IMR-90 (cell line): ENCODE measurements around the gene IL17REL. TPM values are rescaled to one million over a fixed set of nuclear protein-coding genes. Genes with fewer than 3 reads are reported as not detected.

Source experiments
- ATAC-seq: fragments of 200-7000 bp; cut with Tn5 transposase; 2 replicates; pipeline ENCODE4 v1.9.1; 2020; ENCODE audit warnings: low read depth, mild to moderate bottlenecking, moderate library complexity
- BruUV-seq: library from RNA; stranded (reverse); fragments of 400-500 nt; replicated peaks from 2 replicates; lab custom pipeline; 2021; lab: Mats Ljungman, UMichigan
- CTCF ChIA-PET: fragments of 300-600 bp; formaldehyde crosslinking; extraction: SDS; loops from one replicate; lab custom pipeline; 2021; ENCODE audit warnings: antibody characterized with exemption; lab: Yijun Ruan, JAX
- POLR2A ChIA-PET: fragments of 300-600 bp; sonication (Branson Sonifier 250); formaldehyde crosslinking; loops from one replicate; lab custom pipeline; 2022; ENCODE audit warnings: antibody characterized with exemption; ENCODE audit not compliant: unreplicated experiment; lab: Charles Lee
- DNase-seq: peaks from one replicate; pipeline ENCODE4 v3.0.0; 2013
- H2AFZ ChIP-seq: replicated peaks from 2 replicates; pipeline ENCODE3; 2013; ENCODE audit warnings: low read length, mild to moderate bottlenecking; ENCODE audit not compliant: poor library complexity
- H2AK5ac ChIP-seq: 2 replicates; pipeline ENCODE4 v1.6.1; 2013; ENCODE audit warnings: low read depth, low read length, inconsistent platforms
- H2AK9ac ChIP-seq: replicated peaks from 2 replicates; pipeline ENCODE3; 2013; ENCODE audit warnings: mild to moderate bottlenecking, low read depth, low read length, moderate library complexity; ENCODE audit not compliant: poor library complexity
- H2BK120ac ChIP-seq: 2 replicates; pipeline ENCODE4 v1.6.1; 2013; ENCODE audit warnings: low read depth, low read length, inconsistent platforms
- H2BK15ac ChIP-seq: 3 replicates; pipeline ENCODE4 v1.6.1; 2013; ENCODE audit warnings: low read depth, low read length, inconsistent platforms
- H2BK20ac ChIP-seq: 2 replicates; pipeline ENCODE4 v1.6.1; 2013; ENCODE audit warnings: low read depth, mild to moderate bottlenecking, inconsistent platforms, low read length, moderate library complexity
- H2BK5ac ChIP-seq: 2 replicates; pipeline ENCODE4 v1.6.1; 2013; ENCODE audit warnings: mild to moderate bottlenecking, low read depth, low read length, inconsistent platforms; ENCODE audit not compliant: poor library complexity, severe bottlenecking
- H3K14ac ChIP-seq: replicated peaks from 2 replicates; pipeline ENCODE4 v1.6.1; 2013; ENCODE audit warnings: low read depth, low read length, inconsistent platforms
- H3K18ac ChIP-seq: 2 replicates; pipeline ENCODE4 v1.6.1; 2013; ENCODE audit warnings: low read depth, low read length, control low read depth
- H3K23ac ChIP-seq: 2 replicates; pipeline ENCODE4 v1.6.1; 2013; ENCODE audit warnings: low read depth, low read length, inconsistent platforms
- H3K27ac ChIP-seq: 2 replicates; pipeline ENCODE4 v1.5.1; 2013; ENCODE audit warnings: mild to moderate bottlenecking, control low read depth, low read length; ENCODE audit not compliant: insufficient read depth
- H3K27me3 ChIP-seq: 2 replicates; pipeline ENCODE4 v1.6.1; 2013; ENCODE audit warnings: low read length; ENCODE audit not compliant: control insufficient read depth, insufficient read depth
- H3K36me3 ChIP-seq: 2 replicates; pipeline ENCODE4 v1.6.1; 2013; ENCODE audit warnings: low read length, mixed read lengths; ENCODE audit not compliant: control insufficient read depth, insufficient read depth
- H3K4ac ChIP-seq: 2 replicates; pipeline ENCODE4 v1.6.1; 2013; ENCODE audit warnings: low read depth, low read length, inconsistent platforms
- H3K4me1 ChIP-seq: 2 replicates; pipeline ENCODE4 v1.6.1; 2013; ENCODE audit warnings: low read length, mixed read lengths; ENCODE audit not compliant: control insufficient read depth, insufficient read depth
- H3K4me2 ChIP-seq: 2 replicates; pipeline ENCODE4 v1.6.1; 2013; ENCODE audit warnings: low read depth, mild to moderate bottlenecking, control low read depth, low read length, moderate library complexity
- H3K4me3 ChIP-seq: 2 replicates; pipeline ENCODE4 v1.5.1; 2013; ENCODE audit warnings: low read depth, mild to moderate bottlenecking, control low read depth, low read length, moderate library complexity; ENCODE audit not compliant: insufficient read depth
- H3K56ac ChIP-seq: 2 replicates; pipeline ENCODE4 v1.6.1; 2013; ENCODE audit warnings: low read length, inconsistent platforms; ENCODE audit not compliant: insufficient read depth; ENCODE audit errors: extremely low read depth
- H3K79me1 ChIP-seq, 2 experiments: 2 replicates each; pipeline ENCODE4 v1.6.1; 2013; ENCODE audit warnings: low read length in 2 of 2, inconsistent platforms in 1 of 2, low read depth in 1 of 2
- H3K9ac ChIP-seq: 2 replicates; pipeline ENCODE4 v1.6.1; 2013; ENCODE audit warnings: low read depth, low read length, control low read depth
- H3K9me1 ChIP-seq: 2 replicates; pipeline ENCODE4 v1.6.1; 2013; ENCODE audit warnings: low read length, inconsistent platforms; ENCODE audit not compliant: insufficient read depth
- H3K9me3 ChIP-seq: 2 replicates; pipeline ENCODE4 v1.6.1; 2013; ENCODE audit warnings: low read length; ENCODE audit not compliant: control insufficient read depth, insufficient read depth
- H4K20me1 ChIP-seq: 2 replicates; pipeline ENCODE4 v1.6.1; 2013; ENCODE audit warnings: low read length, inconsistent platforms; ENCODE audit not compliant: insufficient read depth
- H4K5ac ChIP-seq: 2 replicates; pipeline ENCODE4 v1.6.1; 2013; ENCODE audit warnings: mild to moderate bottlenecking, low read depth, low read length, control low read depth
- H4K8ac ChIP-seq, 2 experiments: 2 replicates each; pipeline ENCODE4 v1.6.1; 2013; ENCODE audit warnings: low read depth in 2 of 2, low read length in 2 of 2, control low read depth in 1 of 2, inconsistent platforms in 1 of 2
- H4K91ac ChIP-seq: 2 replicates; pipeline ENCODE4 v1.6.1; 2013; ENCODE audit warnings: low read depth, low read length, inconsistent platforms; ENCODE audit not compliant: insufficient read depth
- CEBPB ChIP-seq: IDR thresholded peaks from 2 replicates; pipeline ENCODE4 v1.6.1; 2012; ENCODE audit warnings: low read depth, low read length, improper control_type of control experiment
- CHD1 ChIP-seq: IDR thresholded peaks from 2 replicates; pipeline ENCODE4 v1.6.1; 2012; ENCODE audit warnings: low read depth, low read length, improper control_type of control experiment
- MAFK ChIP-seq: IDR thresholded peaks from 2 replicates; pipeline ENCODE4 v1.6.1; 2012; ENCODE audit warnings: low read depth, low read length, improper control_type of control experiment
- MAZ ChIP-seq: IDR thresholded peaks from 2 replicates; pipeline ENCODE4 v1.6.1; 2012; ENCODE audit warnings: low read depth, mild to moderate bottlenecking, low read length, improper control_type of control experiment, moderate library complexity, borderline replicate concordance
- MXI1 ChIP-seq: IDR thresholded peaks from 2 replicates; pipeline ENCODE4 v1.6.1; 2012; ENCODE audit warnings: low read depth, mild to moderate bottlenecking, low read length, moderate library complexity, borderline replicate concordance
- NFE2L2 ChIP-seq: fragments of 150-350 bp; IDR thresholded peaks from 2 replicates; pipeline ENCODE4 v1.6.1; 2016; ENCODE audit warnings: low read depth, mild to moderate bottlenecking, low read length
- POLR2A ChIP-seq: IDR thresholded peaks from 2 replicates; pipeline ENCODE4 v1.6.1; 2012; ENCODE audit warnings: mild to moderate bottlenecking, low read depth, low read length
- RAD21 ChIP-seq: IDR thresholded peaks from 2 replicates; pipeline ENCODE4 v1.6.1; 2012; ENCODE audit warnings: low read length, improper control_type of control experiment
- RFX5 ChIP-seq: IDR thresholded peaks from 2 replicates; pipeline ENCODE4 v1.8.0; 2012; ENCODE audit warnings: low read depth, mild to moderate bottlenecking, low read length, moderate library complexity
- SMC3 ChIP-seq: fragments of 150-350 bp; IDR thresholded peaks from 2 replicates; pipeline ENCODE4 v1.6.1; 2016; ENCODE audit warnings: low read depth, mild to moderate bottlenecking, antibody characterized with exemption, low read length, moderate library complexity
- WGBS, 2 experiments: methylation state at CpG; one replicate each; pipeline versions ENCODE4 v1.1.5 to v1.1.7; 2013; ENCODE audit warnings: missing lambda C conversion rate in 2 of 2; ENCODE audit not compliant: insufficient read length in 1 of 2; ENCODE audit errors: extremely low coverage in 2 of 2; 5-methylcytosine and 5-hydroxymethylcytosine counted together
- dilution Hi-C: fragments of 300-500 bp; cut with HindIII; formaldehyde crosslinking; loops from one replicate; pipeline ENCODE4 v1.14.3; 2018; ENCODE audit warnings: low sequenced_read_pairs; ENCODE audit not compliant: unreplicated experiment
- in situ Hi-C: fragments of 300-500 bp; cut with MboI; formaldehyde crosslinking; loops from 3 replicates; pipeline ENCODE4 v1.14.3; 2019; ENCODE audit warnings: low sequenced_read_pairs, inconsistent platforms, mixed read lengths
- intact Hi-C: fragments of 100-400 bp; cut with micrococcal nuclease; formaldehyde crosslinking; loops from 2 replicates; pipeline ENCODE4 v1.10.0; 2022
- polyA plus RNA-seq, 3 experiments: library from polyadenylated mRNA; depleted of rRNA; stranded (reverse); fragments of >200 nt; gene quantifications; 2 replicates each; pipeline ENCODE4 v1.2.3, GENCODE V29; 2012; ENCODE audit warnings: low replicate concordance in 1 of 3
- total RNA-seq: library from RNA; depleted of rRNA; stranded (reverse); fragments of >200 nt; gene quantifications from 2 replicates; pipeline ENCODE4 v1.2.3, GENCODE V29; 2012
- TF ChIP-seq, protein P1 (sequence below): fragments of 150-350 bp; IDR thresholded peaks from 2 replicates; pipeline ENCODE4 v1.6.1; 2016; ENCODE audit warnings: low read depth, mild to moderate bottlenecking, low read length, moderate library complexity, borderline replicate concordance
- TF ChIP-seq, protein P2 (sequence below): conservative IDR thresholded peaks from 2 replicates; pipeline ENCODE4 v1.5.1; 2012; ENCODE audit warnings: mild to moderate bottlenecking, low read depth, low read length, improper control_type of control experiment
- TF ChIP-seq, protein P3 (sequence below): fragments of 150-350 bp; IDR thresholded peaks from 2 replicates; pipeline ENCODE4 v1.6.1; 2017; ENCODE audit warnings: mild to moderate bottlenecking, antibody characterized with exemption, low read length, low read depth

Gene IL17REL
- total and polyA plus RNA-seq, 2 of the 4 experiments (the other 2 are of a cell fraction), result not detected

DNA sequence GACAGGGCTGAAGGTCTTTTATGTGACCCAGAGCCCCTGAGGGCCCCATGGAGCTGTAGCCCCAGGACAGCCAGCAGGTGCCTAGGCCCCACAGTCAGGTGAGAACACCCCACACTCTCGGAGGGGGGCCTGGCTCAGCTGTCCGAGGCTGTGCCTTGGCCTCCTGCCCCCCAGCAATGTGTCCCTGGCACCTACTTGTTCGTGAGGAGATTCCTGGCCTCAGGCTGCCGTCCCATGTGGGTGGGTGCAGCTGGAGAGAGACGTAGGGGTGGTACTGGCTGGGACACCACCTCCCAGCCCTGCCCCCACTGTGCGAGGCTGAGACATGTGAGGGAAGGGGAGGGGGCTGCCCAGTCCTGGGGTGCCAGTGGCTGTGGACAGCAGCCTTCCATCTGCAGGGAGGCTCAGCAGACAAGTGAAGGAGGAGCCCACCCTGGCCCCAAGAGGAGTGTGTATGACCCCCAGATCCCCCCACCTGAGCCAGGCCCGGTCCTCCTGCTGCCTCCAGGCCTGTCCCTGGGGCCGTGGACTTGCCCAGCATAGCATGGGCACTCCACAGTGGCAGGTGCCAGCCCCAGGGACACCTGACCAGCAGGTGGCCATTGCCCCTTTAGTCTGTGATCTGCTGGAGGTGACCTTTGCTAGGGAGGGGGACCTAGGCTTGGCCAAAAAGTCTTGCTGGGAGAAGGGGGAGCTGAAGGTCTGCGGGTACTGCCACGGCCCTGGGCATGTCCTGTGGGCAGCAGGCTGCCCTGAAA lies 17.0 kb downstream of the IL17REL start:
- H2AK9ac ChIP-seq, result no peak overlapping the region
- peaks cover 2% of the 10 kb centered on the region; the same call in 1 of the 2 replicates for H3K4me1 ChIP-seq
- in situ Hi-C loops, result no loop called here
- H3K9me3 ChIP-seq, result peaks cover 14% of the 10 kb centered on the region
- no peak overlapping the region for H3K18ac ChIP-seq
- no peak overlapping the region for H3K9ac ChIP-seq
- no TSS peak for BruUV-seq
- H2BK5ac ChIP-seq, result no peak overlapping the region
- H3K27me3 ChIP-seq, result peaks cover 11% of the 10 kb centered on the region; the same call in 1 of the 2 replicates
- no peak overlapping the region for H2BK15ac ChIP-seq
- no peak overlapping the region for H3K56ac ChIP-seq
- no peak overlapping the region for H3K4ac ChIP-seq
- ChIA-PET CTCF (interaction anchor here (1.0 kb wide), 1 partner anchor 35 kb away, joined by 4 read pairs; no protein-coding TSS in a partner anchor), POLR2A (no interaction called here)
- no peaks in the 10 kb centered on the region for H4K20me1 ChIP-seq
- no peak overlapping the region for H2BK120ac ChIP-seq
- H3K14ac ChIP-seq, result no peak overlapping the region
- no peak overlapping the region for H3K4me3 ChIP-seq
- TF ChIP-seq SMC3 (no peak), MAZ (no peak), CEBPB (no peak), POLR2A (no peak), NFE2L2 (no peak), RAD21 (no peak), CHD1 (no peak), MAFK (no peak), RFX5 (no peak), MXI1 (no peak)
- TF ChIP-seq, protein P1, sequence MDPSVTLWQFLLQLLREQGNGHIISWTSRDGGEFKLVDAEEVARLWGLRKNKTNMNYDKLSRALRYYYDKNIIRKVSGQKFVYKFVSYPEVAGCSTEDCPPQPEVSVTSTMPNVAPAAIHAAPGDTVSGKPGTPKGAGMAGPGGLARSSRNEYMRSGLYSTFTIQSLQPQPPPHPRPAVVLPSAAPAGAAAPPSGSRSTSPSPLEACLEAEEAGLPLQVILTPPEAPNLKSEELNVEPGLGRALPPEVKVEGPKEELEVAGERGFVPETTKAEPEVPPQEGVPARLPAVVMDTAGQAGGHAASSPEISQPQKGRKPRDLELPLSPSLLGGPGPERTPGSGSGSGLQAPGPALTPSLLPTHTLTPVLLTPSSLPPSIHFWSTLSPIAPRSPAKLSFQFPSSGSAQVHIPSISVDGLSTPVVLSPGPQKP, result no peak
- TF ChIP-seq, protein P2, sequence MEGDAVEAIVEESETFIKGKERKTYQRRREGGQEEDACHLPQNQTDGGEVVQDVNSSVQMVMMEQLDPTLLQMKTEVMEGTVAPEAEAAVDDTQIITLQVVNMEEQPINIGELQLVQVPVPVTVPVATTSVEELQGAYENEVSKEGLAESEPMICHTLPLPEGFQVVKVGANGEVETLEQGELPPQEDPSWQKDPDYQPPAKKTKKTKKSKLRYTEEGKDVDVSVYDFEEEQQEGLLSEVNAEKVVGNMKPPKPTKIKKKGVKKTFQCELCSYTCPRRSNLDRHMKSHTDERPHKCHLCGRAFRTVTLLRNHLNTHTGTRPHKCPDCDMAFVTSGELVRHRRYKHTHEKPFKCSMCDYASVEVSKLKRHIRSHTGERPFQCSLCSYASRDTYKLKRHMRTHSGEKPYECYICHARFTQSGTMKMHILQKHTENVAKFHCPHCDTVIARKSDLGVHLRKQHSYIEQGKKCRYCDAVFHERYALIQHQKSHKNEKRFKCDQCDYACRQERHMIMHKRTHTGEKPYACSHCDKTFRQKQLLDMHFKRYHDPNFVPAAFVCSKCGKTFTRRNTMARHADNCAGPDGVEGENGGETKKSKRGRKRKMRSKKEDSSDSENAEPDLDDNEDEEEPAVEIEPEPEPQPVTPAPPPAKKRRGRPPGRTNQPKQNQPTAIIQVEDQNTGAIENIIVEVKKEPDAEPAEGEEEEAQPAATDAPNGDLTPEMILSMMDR, result no peak
- TF ChIP-seq, protein P3, sequence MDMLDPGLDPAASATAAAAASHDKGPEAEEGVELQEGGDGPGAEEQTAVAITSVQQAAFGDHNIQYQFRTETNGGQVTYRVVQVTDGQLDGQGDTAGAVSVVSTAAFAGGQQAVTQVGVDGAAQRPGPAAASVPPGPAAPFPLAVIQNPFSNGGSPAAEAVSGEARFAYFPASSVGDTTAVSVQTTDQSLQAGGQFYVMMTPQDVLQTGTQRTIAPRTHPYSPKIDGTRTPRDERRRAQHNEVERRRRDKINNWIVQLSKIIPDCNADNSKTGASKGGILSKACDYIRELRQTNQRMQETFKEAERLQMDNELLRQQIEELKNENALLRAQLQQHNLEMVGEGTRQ, result no peak
- no peaks in the 10 kb centered on the region for H3K36me3 ChIP-seq
- intact Hi-C loops, result no loop called here
- dilution Hi-C loops, result no loop called here
- no peak overlapping the region for H4K8ac ChIP-seq
- H3K9me1 ChIP-seq, result peaks cover 4% of the 10 kb centered on the region; the same call in 1 of the 2 replicates
- H2BK20ac ChIP-seq, result no peak overlapping the region
- WGBS, 2 experiments, result 80% methylated on average over 1 of the region's 10 CpGs; no CpG with 5 or more reads in 1 of the 2 experiments
- no peak overlapping the region for H2AK5ac ChIP-seq
- H2AFZ ChIP-seq, result no peak overlapping the region
- H3K4me2 ChIP-seq, result no peak overlapping the region
- H4K5ac ChIP-seq, result no peak overlapping the region
- DNase-seq (no peak), ATAC-seq (no peak)
- H3K79me1 ChIP-seq, result no peaks in the 10 kb centered on the region
- no peak overlapping the region for H4K91ac ChIP-seq
- H3K27ac ChIP-seq, result no peak overlapping the region
- no peak overlapping the region for H3K23ac ChIP-seq
